ENCODE measurements around the gene CCNY.
A peak's percentile ranks its signal among the peaks of the same experiment; 100 is the strongest.
"Not testable (repeated sequence)": the region's sequence is repeated elsewhere in the genome, so short reads cannot be mapped to it uniquely, and the experiment has no call there.

Gene CCNY

DNA sequence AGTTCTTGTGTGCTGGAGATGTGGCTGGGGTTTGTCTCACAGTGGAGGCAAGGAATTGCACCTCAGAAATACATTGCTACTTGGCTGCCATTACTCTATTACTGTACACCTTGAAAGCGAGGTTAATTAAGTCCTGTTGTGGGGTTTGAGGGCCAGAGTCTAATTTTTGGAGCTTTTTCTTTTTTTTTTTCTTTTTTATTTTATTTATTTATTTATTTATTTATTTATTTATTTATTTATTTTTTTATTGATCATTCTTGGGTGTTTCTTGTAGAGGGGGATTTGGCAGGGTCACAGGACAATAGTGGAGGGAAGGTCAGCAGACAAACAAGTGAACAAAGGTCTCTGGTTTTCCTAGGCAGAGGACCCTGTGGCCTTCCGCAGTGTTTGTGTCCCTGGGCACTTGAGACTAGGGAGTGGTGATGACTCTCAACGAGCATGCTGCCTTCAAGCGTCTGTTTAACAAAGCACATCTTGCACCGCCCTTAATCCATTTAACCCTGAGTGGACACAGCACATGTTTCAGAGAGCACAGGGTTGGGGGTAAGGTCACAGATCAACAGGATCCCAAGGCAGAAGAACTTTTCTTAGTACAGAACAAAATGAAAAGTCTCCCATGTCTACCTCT, 69.8 kb downstream of the CCNY start:
- DNase-seq (ENCODE audit: low spot score): not testable (repeated sequence)

DNA sequence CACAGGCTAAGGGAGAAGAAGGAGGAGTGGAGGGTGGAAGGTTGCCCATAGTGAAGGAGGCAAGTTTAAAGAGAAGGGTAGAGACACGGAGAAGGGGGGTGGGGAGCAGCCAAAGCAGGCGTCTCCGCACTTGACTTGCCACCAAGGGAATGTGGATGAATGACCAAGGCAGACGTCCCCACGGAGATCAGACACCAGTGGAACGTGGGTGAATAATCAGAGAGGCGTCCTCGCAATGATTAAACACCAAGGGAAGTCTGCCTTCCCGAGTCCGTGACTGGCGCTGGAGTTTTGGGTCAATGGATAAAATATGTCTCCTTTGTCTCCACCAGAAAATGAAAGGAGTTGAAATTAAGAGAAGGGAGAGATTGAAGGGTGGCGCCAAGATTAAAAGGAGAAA, 71.4 kb downstream of the CCNY start:
- DNase-seq (ENCODE audit: low spot score): not testable (repeated sequence)

DNA sequence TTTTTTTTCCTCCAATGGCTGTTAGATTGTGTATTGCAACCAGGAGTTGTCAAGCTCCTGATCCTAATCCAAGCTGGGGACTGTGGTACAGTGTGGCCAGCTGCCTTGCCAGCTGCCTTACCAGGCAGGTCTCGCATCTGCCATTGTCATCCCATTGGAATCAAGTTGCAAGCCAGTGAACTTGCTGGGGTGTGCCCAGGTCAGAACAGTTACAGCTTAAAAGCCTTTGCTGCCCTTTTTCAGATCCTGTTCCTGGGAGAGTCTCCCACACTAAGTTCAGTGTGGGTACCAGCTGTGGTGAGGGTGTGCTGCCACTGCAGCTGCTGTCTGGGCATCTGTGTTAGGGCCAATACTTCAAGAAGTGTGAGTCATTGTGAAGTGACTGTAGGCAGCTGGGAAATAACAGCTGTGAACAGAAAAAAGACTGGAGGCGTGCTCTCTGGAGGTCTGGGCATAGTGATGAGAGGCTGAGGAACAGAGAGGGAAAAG, 72.8 kb downstream of the CCNY start:
- no peak for DNase-seq (ENCODE audit: low spot score)

DNA sequence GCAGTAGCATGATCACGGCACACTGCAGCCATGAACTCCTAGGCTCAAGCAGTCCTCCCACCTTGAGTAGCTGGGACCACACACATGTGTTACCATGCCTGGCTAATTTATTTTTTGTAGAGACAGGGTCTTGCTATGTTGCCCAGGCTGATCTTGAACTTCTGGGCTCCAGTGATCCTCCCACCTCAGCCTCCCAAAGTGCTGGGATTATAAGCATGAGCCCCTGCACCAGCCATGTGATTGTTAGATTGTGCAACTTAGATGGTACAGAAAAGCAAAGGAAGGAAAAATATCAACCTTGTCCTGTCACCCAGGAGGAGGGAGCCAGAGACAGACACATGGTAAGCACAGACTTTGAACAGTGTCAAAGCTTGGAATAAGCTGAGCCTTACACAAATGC, 73.5 kb downstream of the CCNY start:
- DNase-seq (ENCODE audit: low spot score): no peak

DNA sequence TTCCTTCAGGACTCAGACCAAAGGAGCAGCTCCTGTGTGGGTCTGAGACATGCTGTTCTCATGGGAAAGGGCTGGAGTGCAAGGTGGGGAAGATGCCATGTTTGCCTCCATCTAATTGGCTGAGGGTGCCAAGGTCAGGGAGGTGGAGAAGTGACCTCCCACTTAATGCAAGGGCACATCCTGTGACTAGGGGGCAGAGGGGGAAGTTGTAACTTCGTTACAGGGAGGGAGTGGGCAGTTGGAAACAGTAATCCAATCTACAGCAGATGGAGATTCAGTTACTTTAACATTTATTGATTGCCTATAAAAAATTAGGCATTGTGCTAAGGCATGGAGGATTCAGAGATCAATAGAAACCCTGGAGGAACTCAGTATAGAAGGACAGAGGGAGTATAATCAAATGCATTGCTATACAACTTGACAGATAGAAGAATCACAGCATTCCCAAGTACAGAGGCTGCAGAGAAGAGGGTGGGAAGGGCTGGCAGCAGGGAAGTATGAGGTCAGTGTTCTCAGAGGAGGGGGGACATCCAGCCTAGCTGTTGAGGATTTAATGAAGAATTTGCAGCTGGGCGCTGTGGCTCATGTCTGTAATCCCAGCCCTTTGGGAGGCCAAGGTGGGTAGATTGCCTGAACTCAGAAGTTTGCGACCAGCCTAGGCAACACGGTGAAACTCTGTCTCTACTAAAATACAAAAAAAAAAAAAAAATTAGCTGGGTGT, 75.9 kb downstream of the CCNY start:
- DNase-seq (ENCODE audit: low spot score): no peak

DNA sequence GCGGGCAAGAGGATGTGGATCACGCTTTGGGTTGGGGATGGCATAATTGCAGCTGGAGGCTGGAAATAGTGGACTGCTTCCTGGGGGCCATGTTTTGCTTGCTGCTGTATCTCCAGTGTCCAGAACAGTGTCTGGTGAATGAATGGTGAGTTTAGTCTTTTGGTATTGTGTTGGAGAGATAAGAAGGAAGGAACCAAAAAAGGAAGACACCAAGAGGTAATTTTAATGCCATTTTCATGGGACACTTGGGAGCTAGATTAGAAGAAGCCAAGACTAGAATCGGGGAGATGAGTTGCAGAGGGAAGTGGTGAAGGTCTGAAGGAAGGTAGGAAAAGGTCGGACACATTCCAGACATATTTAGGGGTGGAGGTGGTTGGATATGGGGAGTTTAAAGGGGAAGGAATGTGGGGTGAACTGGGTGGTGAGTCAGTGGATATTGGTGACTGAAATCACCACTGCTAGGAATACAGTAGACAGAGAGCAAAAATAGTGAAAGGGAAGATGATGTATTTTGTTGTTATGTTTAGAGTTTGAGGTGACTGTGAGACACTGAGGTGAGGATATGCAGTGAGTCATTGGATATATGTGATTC, 76.7 kb downstream of the CCNY start:
- no peak for DNase-seq (ENCODE audit: low spot score)

DNA sequence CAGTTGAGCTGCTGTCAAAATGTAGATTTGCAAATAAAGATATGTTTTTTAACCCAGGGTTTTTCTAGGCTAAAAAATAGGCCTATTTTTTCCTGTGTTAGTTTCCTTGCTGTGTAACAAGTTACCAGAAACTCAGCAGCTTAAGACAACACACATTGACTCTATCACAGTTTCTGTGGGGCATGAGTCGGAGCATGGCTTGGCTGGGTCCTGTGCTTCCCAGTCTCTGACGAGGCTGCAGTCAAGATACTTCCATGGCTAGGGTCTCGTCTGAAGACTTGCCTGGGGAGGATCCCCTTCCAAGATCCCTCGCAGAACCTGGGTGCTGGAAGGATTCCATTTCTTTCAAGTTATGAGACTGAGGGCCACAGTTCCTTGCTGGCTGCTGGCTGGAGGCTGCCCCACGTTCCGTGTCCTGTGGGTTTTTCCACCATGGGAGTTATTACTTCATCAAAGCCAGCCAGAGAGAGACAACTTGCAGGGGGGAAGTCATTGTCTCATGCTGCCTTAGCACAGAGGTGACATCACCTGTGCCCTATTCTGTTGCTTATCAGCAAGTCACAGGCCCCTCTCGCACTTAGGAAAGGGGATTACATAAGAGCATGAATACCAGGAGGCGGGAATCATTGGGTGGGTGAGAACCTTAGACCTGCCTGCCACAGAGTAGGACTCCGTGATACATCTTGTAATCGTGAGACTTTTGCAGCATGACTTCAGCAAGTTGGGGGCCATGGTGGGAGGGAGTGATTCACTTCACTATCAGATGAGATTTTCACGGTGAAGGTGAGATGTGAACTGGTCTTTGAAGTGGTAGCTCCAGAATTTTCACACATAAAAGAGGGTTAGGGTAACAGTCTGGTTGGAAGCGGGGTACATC, 77.9 kb downstream of the CCNY start:
- no peak for DNase-seq (ENCODE audit: low spot score)

DNA sequence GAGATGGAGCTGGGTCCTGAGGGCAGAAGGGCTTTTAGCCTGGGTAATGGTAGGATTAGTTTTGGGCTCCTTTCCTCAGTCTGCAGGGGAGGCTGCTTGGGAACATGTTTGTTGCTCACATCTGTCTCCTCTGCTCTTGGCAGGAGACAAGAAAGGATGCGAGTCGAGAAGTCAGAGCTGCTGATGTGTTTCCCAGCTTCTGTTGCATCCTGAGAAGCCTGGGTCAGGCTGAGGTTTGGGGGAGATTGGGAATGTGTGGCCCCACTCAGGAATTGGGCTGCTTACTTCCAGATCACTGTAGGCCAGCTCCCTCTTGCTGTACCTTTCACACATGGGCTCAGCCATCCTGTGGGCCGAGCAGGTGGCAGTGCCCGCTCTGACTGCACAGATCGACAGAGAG, 79.2 kb downstream of the CCNY start:
- no peak for DNase-seq (ENCODE audit: low spot score)

DNA sequence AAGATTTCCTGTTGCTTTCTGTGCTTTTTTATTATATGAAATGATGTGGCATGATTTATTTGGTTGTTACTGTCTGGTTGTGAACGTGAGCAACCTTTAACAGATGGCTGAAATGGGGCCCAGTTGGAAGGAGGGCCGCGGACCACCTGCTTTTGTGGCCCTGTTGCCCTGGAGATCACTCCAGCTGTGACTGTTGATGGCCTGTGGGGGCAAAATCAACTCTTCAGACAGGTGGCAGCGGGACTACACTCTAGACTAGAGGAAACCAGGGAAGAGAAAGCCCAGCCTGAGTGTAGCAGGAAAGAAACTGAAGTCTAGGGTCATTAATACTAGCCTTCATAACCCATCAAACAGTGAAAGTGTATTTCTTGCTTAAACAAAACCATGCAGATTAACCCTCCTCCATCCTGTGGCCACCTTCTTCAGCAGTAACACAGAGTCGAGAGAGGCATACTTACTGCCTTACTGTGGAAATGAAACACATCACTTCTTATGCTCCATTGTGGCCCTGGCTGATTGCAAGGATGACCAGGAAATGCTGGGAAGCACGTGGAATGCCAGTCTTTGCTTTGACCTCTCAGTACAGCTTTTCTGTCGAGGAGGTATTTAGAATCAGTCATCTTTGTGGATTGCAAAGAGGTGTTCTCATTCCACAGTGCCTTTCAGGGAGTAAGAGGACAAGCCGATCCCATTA, 80.5 kb downstream of the CCNY start:
- DNase-seq (ENCODE audit: low spot score): no peak

DNA sequence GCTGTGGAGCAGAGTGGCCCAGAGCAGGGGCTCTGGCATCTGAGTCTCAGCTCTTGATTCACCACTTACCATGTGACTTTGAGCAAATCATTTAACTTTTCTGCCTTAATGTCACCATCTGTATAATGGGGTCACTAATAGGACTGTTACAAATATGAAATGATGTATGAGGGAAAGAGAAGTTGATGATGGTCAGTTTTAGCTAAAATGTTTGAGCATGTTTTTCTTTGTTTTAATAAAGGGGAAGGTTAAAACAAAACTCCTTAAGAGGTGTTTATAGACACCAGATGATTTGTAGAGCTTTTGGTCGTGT, 81.0 kb downstream of the CCNY start:
- no peak for DNase-seq (ENCODE audit: low spot score)

DNA sequence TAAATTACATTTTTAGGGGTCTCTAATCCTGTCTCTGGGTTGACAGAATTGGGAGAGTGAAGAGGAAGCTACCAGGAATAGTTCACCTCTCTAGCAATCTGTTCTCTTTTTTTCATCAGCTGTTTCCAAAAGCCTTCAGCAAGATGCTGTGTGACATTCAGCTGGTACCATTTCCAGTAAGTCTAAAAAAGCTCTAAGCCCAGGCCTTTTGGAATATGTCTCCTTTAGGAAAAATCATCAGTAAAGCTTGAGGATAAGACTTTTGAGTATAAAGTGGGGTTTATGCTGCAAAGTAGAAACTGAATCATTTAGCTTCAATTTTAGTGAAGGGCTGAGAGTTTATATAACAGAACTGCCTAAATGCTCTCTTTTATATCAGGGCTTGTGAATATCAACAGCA, 81.5 kb downstream of the CCNY start:
- DNase-seq (ENCODE audit: low spot score): no peak

DNA sequence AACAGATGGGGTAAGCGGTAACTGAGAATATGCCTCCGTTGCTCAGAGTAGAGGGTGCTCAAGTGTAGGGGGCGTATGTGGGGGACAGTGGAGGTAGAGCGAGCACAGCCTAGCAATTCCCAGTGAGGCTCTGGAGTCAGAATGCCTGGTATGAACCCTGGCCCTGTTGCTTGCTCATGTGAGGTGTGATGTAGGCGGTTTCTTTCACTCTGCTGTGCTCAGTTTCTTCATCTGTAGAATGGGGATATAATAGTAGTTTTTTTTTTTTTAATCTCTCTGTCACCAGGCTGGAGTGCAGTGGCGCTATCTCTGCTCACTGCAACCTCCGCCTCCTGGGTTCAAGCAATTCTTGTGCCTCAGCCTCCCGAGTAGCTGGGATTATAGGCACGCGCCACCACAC, 82.3 kb downstream of the CCNY start:
- DNase-seq (ENCODE audit: low spot score): not testable (repeated sequence)

DNA sequence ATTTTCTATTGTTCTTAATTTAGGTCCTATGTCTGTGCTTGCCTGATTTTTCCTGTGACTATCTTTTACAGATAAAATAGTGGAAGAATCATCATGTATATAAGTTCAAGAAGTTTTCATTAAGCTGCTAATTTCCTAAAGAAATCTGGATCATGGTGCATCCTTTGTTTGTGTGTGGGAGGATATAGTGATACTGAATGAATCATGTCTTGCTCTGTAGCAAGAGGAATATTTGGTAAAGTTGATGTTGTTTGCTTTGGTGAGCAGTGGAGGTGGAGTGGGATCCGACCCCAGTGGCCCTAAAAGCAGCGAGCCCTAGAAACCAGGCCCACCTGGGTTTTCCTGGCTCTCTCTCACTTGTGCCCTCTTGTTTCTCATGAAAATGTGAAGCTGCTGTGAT, 83.7 kb downstream of the CCNY start:
- no peak for DNase-seq (ENCODE audit: low spot score)

DNA sequence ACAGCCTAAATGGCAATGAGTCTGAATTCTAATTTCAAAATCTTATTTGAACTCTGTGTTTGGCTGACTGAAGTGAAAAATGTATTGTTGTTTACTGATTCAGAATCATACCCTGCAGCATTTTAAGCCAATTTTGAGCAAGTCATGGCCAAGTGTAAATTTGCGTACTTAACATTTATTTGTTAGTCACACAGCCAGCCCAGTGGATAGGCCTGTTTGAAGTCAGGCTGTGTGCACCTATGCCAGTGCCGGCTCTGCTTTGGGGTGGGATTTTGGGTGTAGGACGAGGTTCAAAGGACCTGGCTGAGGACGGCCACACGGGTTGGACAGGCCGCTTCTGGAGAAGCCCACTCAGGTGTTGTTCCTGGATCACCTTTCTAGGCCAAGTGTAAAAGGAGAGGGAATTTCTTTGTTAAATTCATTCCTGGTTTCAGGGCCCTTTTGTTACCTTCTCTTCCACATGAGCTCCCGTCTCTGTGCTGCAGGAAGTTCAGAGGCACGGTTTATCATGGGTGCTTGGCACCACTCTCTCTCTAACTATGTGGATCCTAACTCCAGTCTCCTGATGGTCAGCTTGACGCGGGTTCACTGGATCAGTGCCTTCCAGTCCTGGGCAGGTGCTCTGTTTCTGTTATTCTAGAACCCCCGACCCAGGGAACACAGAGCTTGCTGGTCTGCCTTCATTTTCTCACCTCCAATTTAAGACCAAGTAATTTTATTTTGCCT, 84.7 kb downstream of the CCNY start:
- no peak for DNase-seq (ENCODE audit: low spot score)

DNA sequence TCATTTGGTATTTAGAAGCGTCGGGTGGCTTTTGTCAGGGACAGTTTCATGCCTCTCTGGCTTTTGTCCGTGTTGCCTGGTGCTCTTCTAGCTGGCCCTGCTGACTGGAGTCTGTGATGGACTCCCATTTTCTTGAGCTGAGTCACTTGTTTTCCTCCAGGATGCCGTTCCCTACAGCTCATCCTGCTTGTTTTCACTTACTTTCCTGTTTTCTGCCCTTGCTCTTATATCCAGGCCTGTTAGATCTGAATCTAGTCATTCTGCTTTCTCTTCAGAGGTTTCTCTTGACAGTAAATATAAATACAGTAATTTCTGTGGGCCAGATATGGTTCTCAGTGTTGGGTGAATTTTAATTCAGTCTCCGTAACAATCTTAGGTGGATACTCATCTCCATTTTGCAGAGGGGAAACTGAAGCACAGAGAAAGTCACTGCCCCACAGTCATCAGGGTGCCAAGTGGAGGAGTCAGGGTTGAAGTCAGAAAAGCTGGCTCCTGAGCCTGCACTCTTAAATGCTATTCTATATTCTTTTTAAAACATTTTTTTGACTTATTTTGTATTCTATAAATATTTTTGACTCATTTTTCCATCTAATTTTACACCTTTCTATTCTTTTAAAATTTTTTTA, 85.4 kb downstream of the CCNY start:
- peak; percentile 46 for DNase-seq (ENCODE audit: low spot score)

DNA sequence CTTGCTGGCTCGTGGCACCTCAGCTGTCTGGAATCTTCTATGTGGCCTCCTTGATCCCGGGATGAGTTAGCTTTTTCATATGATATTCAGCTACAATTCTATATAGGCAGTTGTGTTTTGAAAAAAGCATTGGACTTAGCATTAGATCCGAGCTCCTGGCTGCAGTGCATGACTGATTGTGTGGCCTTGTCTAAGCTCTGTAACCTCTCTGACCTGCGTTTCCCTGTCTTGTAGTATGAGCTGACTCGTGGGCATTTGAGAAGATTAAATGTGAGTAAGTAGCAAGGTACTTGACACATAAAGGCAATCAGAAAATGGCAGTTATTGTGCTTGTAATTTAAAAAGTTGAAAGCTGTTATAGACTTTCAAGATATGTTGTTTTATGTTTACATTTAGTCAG, 85.9 kb downstream of the CCNY start:
- no peak for DNase-seq (ENCODE audit: low spot score)

DNA sequence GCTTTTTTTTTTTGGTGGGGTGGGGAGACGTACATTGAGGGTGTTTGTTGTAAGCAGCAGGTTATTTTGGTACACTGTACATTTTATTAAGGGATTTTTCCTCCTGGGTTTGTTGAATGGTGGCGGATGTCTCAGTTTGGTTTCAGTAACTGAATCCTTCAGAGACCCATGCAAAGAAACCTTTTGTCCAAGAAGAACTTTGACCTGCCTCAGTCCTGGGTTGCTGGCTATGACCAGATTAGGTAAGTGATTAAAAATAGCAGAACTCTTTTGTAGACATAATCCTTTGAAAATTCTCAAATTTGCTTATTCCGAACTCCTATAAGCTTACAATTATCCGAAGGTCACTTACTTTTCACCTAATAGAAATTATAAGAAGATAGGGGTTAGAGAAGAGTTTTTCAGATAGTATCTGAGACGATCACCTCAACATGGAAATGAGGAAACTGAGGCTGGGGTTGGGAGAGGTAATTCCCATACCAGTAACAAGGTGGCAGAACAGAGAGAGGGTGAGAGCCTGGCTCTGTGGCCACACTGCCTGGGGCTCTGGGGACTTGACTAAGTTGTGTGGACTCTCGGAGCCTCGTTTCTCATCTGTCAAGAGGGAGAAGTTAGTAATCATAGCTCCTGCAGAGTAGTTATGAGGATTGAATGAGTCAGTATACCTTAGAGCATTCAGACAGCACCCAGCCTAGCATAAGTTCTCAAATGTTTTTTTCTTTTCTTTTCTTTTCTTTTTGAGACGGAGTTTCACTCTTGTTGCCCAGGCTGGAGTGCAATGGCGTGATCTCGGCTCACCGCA, 87.4 kb downstream of the CCNY start:
- DNase-seq (ENCODE audit: low spot score): no peak

DNA sequence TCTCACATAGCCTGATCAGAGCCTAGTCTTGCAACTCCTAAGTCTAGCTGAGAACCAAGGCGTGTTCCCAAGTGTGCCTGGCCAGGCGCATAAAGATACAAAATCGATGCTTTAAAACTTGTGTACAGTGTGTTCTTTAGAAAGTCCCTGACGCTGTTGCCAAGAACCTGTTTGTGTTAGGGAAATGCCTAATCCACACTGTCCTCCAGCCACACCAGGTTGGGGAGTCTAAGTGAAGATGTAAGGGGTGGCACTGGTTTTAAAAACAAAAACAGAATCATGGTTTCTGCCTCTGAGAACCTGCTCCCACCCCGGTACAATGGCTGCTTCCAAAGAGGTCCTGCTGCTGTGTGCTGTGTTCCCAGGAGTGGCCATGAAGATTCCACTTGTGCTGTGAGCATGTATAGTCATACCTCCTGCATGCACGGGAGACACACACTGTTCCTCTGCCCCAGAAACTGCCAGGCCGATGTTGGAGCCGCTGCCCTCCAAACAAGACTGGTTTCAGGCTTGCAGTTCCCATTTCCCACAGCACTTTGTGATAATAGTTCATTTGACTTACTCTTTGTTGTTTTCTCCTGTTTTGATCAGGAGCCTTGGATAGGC, 88.5 kb downstream of the CCNY start:
- DNase-seq (ENCODE audit: low spot score): no peak

DNA sequence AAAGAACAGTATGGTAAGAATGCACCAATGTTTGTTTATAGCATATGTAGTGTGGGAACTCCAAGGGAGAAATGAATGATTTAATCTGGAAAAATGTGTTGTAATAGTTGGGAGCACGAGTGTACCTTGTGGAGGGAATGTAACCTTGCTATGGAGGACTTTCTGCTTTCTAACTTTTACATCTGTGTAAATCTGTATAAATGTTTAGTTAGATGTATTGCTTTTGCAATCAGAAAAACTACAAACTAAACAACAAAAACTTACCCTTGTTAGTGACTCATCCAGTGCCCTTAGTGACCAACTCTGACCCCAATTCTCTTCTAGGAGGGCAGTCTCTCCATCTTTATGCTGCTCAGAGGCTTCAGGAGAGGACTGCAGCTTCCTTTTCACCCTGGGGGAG, 89.3 kb downstream of the CCNY start:
- DNase-seq (ENCODE audit: low spot score): no peak

DNA sequence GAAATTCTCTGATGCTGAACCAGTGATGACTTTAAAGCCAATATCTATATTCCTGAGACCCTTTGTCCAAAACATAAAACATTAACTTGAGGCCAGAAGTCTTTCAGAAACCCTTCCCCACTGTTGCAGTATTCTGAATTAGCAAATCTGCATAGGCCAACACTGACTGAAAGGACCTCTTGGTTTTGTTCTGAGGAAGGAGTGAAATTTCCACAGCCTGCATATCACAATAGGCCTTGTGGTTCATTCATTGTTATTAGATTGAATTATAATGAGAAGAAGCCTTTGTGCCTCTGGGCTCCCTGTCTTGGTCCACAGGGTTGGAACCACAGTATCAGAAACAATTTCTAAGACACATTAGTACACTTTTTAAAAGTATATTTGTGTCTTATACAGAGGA, 90.3 kb downstream of the CCNY start:
- no peak for DNase-seq (ENCODE audit: low spot score)
